ENCODE data around the gene MBNL1.

Gene MBNL1

DNA sequence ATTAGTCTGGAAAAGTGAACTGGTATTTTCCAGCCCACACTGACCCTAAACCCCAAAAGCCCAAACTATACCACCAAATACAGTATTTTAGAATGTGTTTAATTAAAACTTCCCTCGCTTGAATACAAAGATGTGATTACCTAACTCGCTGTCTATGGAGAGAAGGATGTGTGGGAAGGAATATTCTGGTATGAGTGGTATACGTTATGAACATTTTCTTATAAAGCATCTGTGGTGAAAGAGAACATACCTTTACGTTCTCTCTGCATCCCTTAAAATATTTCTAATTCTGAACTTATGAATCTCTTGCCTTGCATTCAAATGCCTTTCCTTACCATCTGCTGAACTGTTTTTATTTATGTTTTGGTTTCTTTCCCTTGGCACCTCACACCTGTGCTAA, 201.4 kb downstream of the MBNL1 start:
- CTCF ChIA-PET = no interaction called here
- H3K9me3 ChIP-seq (ENCODE audit: control insufficient read depth, insufficient read depth, low read depth, low read length) = no peaks in the 10 kb centered on the region
- TF ChIP-seq GLIS2 (tag by site-specific recombination; IDR thresholded peaks at IDR 0.05) = no peak
- no peak for TF ChIP-seq ZNF560 (tag by site-specific recombination; IDR thresholded peaks at IDR 0.05; ENCODE audit: borderline replicate concordance)
- no peak for TF ChIP-seq ZNF514 (tag by site-specific recombination; IDR thresholded peaks at IDR 0.05)
- no peak for TF ChIP-seq ZSCAN23 (tag by site-specific recombination; IDR thresholded peaks at IDR 0.05)
- TF ChIP-seq, protein P1, sequence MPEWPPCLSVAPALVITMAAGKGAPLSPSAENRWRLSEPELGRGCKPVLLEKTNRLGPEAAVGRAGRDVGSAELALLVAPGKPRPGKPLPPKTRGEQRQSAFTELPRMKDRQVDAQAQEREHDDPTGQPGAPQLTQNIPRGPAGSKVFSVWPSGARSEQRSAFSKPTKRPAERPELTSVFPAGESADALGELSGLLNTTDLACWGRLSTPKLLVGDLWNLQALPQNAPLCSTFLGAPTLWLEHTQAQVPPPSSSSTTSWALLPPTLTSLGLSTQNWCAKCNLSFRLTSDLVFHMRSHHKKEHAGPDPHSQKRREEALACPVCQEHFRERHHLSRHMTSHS (tag by site-specific recombination; IDR thresholded peaks at IDR 0.05) = no peak
- TF ChIP-seq IKZF3 (tag by site-specific recombination; IDR thresholded peaks at IDR 0.05) = no peak
- no peak for TF ChIP-seq ZNF654 (tag by site-specific recombination; IDR thresholded peaks at IDR 0.05; ENCODE audit: low read depth)
- no peak for TF ChIP-seq ZNF239 (tag by site-specific recombination; IDR thresholded peaks at IDR 0.05)
- TF ChIP-seq ZSCAN30 (tag by site-specific recombination; IDR thresholded peaks at IDR 0.05) = no peak
- TF ChIP-seq, protein P2, sequence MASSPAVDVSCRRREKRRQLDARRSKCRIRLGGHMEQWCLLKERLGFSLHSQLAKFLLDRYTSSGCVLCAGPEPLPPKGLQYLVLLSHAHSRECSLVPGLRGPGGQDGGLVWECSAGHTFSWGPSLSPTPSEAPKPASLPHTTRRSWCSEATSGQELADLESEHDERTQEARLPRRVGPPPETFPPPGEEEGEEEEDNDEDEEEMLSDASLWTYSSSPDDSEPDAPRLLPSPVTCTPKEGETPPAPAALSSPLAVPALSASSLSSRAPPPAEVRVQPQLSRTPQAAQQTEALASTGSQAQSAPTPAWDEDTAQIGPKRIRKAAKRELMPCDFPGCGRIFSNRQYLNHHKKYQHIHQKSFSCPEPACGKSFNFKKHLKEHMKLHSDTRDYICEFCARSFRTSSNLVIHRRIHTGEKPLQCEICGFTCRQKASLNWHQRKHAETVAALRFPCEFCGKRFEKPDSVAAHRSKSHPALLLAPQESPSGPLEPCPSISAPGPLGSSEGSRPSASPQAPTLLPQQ (tag by site-specific recombination; IDR thresholded peaks at IDR 0.05) = no peak
- TF ChIP-seq ZNF404 (tag by site-specific recombination; IDR thresholded peaks at IDR 0.05) = no peak
- TF ChIP-seq ZNF324 (tag by site-specific recombination; IDR thresholded peaks at IDR 0.05) = no peak
- no peak for TF ChIP-seq ZNF23 (tag by site-specific recombination; IDR thresholded peaks at IDR 0.05; ENCODE audit: borderline replicate concordance)
- TF ChIP-seq, protein P3, sequence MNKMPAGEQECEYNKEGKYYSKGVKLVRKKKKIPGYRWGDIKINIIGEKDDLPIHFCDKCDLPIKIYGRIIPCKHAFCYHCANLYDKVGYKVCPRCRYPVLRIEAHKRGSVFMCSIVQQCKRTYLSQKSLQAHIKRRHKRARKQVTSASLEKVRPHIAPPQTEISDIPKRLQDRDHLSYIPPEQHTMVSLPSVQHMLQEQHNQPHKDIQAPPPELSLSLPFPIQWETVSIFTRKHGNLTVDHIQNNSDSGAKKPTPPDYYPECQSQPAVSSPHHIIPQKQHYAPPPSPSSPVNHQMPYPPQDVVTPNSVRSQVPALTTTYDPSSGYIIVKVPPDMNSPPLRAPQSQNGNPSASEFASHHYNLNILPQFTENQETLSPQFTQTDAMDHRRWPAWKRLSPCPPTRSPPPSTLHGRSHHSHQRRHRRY (tag by site-specific recombination; IDR thresholded peaks at IDR 0.05) = no peak
- TF ChIP-seq BCL11B (tag by site-specific recombination; IDR thresholded peaks at IDR 0.05; ENCODE audit: low read depth) = no peak
- TF ChIP-seq ZNF175 (tag by site-specific recombination; IDR thresholded peaks at IDR 0.05) = no peak
- POLR2A ChIA-PET = no interaction called here
- H3K36me3 ChIP-seq (ENCODE audit: control insufficient read depth in 2 of 2, insufficient read depth in 1 of 2, low read length in 2 of 2) = no peaks in the 10 kb centered on the region
- H3K4me3 ChIP-seq (ENCODE audit: low read depth, low read length) = no peak overlapping the region
- no peaks in the 10 kb centered on the region for H3K4me1 ChIP-seq (ENCODE audit: control insufficient read depth, insufficient read depth, low read length)
- no peak overlapping the region for H3K27ac ChIP-seq (ENCODE audit: extremely low read depth, low read depth, low read length)

DNA sequence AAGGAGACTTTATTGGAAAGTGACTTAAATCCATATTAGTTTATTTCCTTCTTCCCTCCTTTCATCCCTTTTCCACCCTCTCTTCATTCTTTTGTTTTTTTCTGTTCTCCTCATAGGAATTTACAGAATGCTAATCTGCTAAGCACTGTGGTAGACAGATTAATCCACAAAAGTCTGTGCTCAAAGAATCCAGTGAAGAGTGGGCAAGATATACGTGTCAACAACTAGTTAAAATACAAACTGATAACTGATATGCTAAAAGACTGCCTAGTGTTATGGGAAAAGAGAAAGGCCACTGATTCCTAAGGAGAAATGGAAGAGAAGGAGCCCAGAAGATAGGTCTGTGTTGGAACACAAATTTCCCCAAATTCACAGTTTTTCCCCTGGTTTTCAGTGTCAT, 202.2 kb downstream of the MBNL1 start:
- no peaks in the 10 kb centered on the region for H3K36me3 ChIP-seq (ENCODE audit: control insufficient read depth in 2 of 2, insufficient read depth in 1 of 2, low read length in 2 of 2)
- CTCF ChIA-PET = no interaction called here
- no peak overlapping the region for H3K27ac ChIP-seq (ENCODE audit: extremely low read depth, low read depth, low read length)
- H3K9me3 ChIP-seq (ENCODE audit: control insufficient read depth, insufficient read depth, low read depth, low read length) = no peaks in the 10 kb centered on the region
- POLR2A ChIA-PET = no interaction called here
- no peaks in the 10 kb centered on the region for H3K4me1 ChIP-seq (ENCODE audit: control insufficient read depth, insufficient read depth, low read length)
- H3K4me3 ChIP-seq (ENCODE audit: low read depth, low read length) = no peak overlapping the region
- TF ChIP-seq, protein P4, sequence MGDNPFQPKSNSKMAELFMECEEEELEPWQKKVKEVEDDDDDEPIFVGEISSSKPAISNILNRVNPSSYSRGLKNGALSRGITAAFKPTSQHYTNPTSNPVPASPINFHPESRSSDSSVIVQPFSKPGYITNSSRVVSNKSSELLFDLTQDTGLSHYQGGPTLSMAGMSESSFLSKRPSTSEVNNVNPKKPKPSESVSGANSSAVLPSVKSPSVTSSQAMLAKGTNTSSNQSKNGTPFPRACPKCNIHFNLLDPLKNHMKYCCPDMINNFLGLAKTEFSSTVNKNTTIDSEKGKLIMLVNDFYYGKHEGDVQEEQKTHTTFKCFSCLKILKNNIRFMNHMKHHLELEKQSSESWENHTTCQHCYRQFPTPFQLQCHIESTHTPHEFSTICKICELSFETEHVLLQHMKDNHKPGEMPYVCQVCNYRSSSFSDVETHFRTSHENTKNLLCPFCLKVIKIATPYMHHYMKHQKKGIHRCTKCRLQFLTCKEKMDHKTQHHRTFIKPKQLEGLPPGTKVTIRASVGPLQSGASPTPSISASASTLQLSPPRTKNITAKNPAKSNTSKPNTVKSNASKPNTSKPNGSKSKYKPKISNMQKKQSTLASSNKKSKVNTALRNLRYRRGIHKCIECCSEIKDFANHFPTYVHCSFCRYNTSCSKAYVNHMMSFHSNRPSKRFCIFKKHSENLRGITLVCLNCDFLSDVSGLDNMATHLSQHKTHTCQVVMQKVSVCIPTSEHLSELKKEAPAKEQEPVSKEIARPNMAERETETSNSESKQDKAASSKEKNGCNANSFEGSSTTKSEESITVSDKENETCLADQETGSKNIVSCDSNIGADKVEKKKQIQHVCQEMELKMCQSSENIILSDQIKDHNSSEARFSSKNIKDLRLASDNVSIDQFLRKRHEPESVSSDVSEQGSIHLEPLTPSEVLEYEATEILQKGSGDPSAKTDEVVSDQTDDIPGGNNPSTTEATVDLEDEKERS (tag by site-specific recombination; IDR thresholded peaks at IDR 0.05) = no peak
- TF ChIP-seq, protein P5, sequence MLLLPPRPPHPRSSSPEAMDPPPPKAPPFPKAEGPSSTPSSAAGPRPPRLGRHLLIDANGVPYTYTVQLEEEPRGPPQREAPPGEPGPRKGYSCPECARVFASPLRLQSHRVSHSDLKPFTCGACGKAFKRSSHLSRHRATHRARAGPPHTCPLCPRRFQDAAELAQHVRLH (tag by site-specific recombination; IDR thresholded peaks at IDR 0.05) = no peak
- no peak for TF ChIP-seq ZNF529 (tag by site-specific recombination; IDR thresholded peaks at IDR 0.05; ENCODE audit: insufficient replicate concordance)
- TF ChIP-seq ZNF514 (tag by site-specific recombination; IDR thresholded peaks at IDR 0.05) = no peak
- TF ChIP-seq ZNF214 (tag by site-specific recombination; IDR thresholded peaks at IDR 0.05; ENCODE audit: borderline replicate concordance) = no peak
- TF ChIP-seq, protein P6, sequence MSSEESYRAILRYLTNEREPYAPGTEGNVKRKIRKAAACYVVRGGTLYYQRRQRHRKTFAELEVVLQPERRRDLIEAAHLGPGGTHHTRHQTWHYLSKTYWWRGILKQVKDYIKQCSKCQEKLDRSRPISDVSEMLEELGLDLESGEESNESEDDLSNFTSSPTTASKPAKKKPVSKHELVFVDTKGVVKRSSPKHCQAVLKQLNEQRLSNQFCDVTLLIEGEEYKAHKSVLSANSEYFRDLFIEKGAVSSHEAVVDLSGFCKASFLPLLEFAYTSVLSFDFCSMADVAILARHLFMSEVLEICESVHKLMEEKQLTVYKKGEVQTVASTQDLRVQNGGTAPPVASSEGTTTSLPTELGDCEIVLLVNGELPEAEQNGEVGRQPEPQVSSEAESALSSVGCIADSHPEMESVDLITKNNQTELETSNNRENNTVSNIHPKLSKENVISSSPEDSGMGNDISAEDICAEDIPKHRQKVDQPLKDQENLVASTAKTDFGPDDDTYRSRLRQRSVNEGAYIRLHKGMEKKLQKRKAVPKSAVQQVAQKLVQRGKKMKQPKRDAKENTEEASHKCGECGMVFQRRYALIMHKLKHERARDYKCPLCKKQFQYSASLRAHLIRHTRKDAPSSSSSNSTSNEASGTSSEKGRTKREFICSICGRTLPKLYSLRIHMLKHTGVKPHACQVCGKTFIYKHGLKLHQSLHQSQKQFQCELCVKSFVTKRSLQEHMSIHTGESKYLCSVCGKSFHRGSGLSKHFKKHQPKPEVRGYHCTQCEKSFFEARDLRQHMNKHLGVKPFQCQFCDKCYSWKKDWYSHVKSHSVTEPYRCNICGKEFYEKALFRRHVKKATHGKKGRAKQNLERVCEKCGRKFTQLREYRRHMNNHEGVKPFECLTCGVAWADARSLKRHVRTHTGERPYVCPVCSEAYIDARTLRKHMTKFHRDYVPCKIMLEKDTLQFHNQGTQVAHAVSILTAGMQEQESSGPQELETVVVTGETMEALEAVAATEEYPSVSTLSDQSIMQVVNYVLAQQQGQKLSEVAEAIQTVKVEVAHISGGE (tag by site-specific recombination; conservative IDR thresholded peaks at IDR 0.05; ENCODE audit: low read depth) = no peak
- no peak for TF ChIP-seq GLI4 (tag by site-specific recombination; IDR thresholded peaks at IDR 0.05)
- no peak for TF ChIP-seq ZNF777 (tag by site-specific recombination; IDR thresholded peaks at IDR 0.05; ENCODE audit: borderline replicate concordance)
- no peak for TF ChIP-seq RBAK (tag by site-specific recombination; IDR thresholded peaks at IDR 0.05)
- no peak for TF ChIP-seq MYNN (tag by site-specific recombination; IDR thresholded peaks at IDR 0.05; ENCODE audit: borderline replicate concordance)

Data from HEK293 (cell line).